Uterus (tissue), 4 donors: Measurements from ENCODE around the gene YIPF5. TPM values are rescaled to one million over a fixed set of nuclear protein-coding genes. Genes with fewer than 3 reads are reported as not detected.
A peak's percentile ranks its signal among the peaks of the same experiment; 100 is the strongest.

ENCODE experiments used
- DNase-seq, 2 donors: peaks; one replicate each; pipeline ENCODE4 v3.0.0-alpha.2; 2019 to 2020
- H3K27ac ChIP-seq, 2 donors: fragments of 200-600 bp; sonication (generic); 1 replicate in 1 of 2; 2 replicates in 1 of 2; pipeline ENCODE4 v1.5.1; 2016 to 2018
- H3K27me3 ChIP-seq, 2 donors: fragments of 200-600 bp; sonication (generic); one replicate each; pipeline ENCODE4 v1.5.1; 2018 to 2019; ENCODE audit warnings: control low read depth in 1 of 2
- H3K36me3 ChIP-seq, 2 donors: fragments of 200-600 bp; sonication (generic); one replicate each; pipeline ENCODE4 v1.5.1; 2019; ENCODE audit warnings: control low read depth in 1 of 2
- H3K4me1 ChIP-seq, 2 donors: fragments of 200-600 bp; sonication (generic); one replicate each; pipeline ENCODE4 v1.5.1; 2018 to 2019; ENCODE audit warnings: control low read depth in 1 of 2
- H3K4me3 ChIP-seq, 2 donors: fragments of 200-600 bp; sonication (generic); 1 replicate in 1 of 2; 2 replicates in 1 of 2; pipeline ENCODE4 v1.5.1; 2018 to 2019; ENCODE audit warnings: mild to moderate bottlenecking in 1 of 2
- H3K9me3 ChIP-seq, 2 donors: fragments of 200-600 bp; sonication (generic); one replicate each; pipeline ENCODE4 v1.5.1; 2019; ENCODE audit warnings: control low read depth in 1 of 2
- CTCF ChIP-seq, 4 experiments: fragments of 200-600 bp in 2 of 4; fragments of 450-650 bp in 2 of 4; sonication (generic) in 2 of 4; IDR thresholded peaks; one replicate each; pipeline ENCODE4 v1.5.1; 2016 to 2019; ENCODE audit warnings: antibody characterized with exemption in 4 of 4, mild to moderate bottlenecking in 2 of 4, moderate library complexity in 1 of 4
- POLR2A ChIP-seq, 2 donors: fragments of 450-650 bp; IDR thresholded peaks; one replicate each; pipeline ENCODE4 v1.6.1; 2016; ENCODE audit warnings: antibody characterized with exemption in 2 of 2, mild to moderate bottlenecking in 1 of 2, moderate library complexity in 1 of 2
- intact Hi-C: fragments of 100-400 bp; cut with DNase I; formaldehyde crosslinking; loops from one replicate; pipeline ENCODE4 v1.15.1; 2023; ENCODE audit warnings: low total_unique reads
- total RNA-seq, 4 donors: library from RNA; depleted of rRNA in 3 of 4; stranded (reverse); fragments of >200 nt in 3 of 4; gene quantifications; one replicate each; pipeline versions ENCODE4 v1.1.0 to v1.2.4, GENCODE V29; 2014 to 2023
- donor health status: DM: yes; HTN: yes; CAD: no.

The YIPF5 gene
- total RNA-seq, 4 donors from 2014 or later: 33.5 to 164 (median 86.3) TPM

GRCh38 chr5:144187699-144188294 is 17.3 kb upstream of the YIPF5 start:
- TF ChIP-seq POLR2A (IDR thresholded peaks at IDR 0.05) (no peak), CTCF (IDR thresholded peaks at IDR 0.05) (no peak)
- peak in 1 of 2 donors; percentile 22 for DNase-seq
- no peak overlapping the region for H3K4me3 ChIP-seq
- intact Hi-C loops: no loop called here
- no peaks in the 10 kb centered on the region for H3K9me3 ChIP-seq
- H3K36me3 ChIP-seq: no peaks in the 10 kb centered on the region
- H3K27me3 ChIP-seq: no peaks in the 10 kb centered on the region
- H3K27ac ChIP-seq: no peak overlapping the region
- no peaks in the 10 kb centered on the region for H3K4me1 ChIP-seq

DNA sequence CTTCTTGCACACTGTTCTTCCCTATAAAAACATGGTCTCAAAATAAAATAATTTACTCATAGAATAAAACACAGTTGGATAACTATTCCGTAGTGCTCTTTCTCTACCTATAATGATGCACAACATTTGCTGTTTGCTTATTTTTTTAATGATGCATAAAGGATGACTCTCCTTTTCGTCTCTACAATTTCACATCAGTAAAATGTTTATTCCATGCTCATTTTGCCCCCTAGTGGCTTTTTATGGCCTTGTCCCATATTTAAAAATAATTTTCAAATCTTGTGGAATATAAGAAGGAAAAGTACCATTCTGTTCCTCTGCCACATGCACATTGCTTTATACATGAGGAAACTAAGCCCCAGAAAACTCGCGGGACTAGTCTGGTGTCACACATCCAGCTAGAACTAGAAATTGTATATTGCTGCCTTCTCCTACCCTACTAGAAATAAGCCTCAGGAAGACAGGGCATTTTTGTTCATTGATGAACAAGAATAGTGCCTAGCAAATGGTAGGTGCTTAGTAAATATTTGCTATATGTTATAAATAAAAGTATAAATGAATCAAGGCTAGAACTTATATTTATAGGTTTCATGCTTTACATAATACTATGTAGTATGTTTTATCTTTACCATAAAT is 12.9 kb upstream of the YIPF5 start:
- no peak for TF ChIP-seq POLR2A (IDR thresholded peaks at IDR 0.05)
- TF ChIP-seq CTCF (IDR thresholded peaks at IDR 0.05): peak; percentile 41 to 59 (median 48)

GRCh38 chr5:144179226-144179625 is 8.8 kb upstream of the YIPF5 start:
- Histone ChIP-seq H3K4me1 (no peaks in the 10 kb centered on the region), H3K36me3 (no peaks in the 10 kb centered on the region), H3K4me3 (no peak overlapping the region), H3K27ac (no peak overlapping the region), H3K9me3 (no peaks in the 10 kb centered on the region), H3K27me3 (no peaks in the 10 kb centered on the region)
- TF ChIP-seq CTCF (IDR thresholded peaks at IDR 0.05): no peak
- TF ChIP-seq POLR2A (IDR thresholded peaks at IDR 0.05): no peak
- intact Hi-C loops: no loop called here
- no peak for DNase-seq

More for the DNA sequence above, 12.9 kb upstream of the YIPF5 start:
- no peak overlapping the region for H3K4me3 ChIP-seq
- no peaks in the 10 kb centered on the region for H3K36me3 ChIP-seq
- H3K27me3 ChIP-seq: no peaks in the 10 kb centered on the region
- no peaks in the 10 kb centered on the region for H3K9me3 ChIP-seq
- H3K4me1 ChIP-seq: no peaks in the 10 kb centered on the region
- intact Hi-C loops: no loop called here
- DNase-seq: no peak
- H3K27ac ChIP-seq: no peak overlapping the region

- DNase-seq: no peak
- Histone ChIP-seq H3K9me3 (no peaks in the 10 kb centered on the region), H3K4me1 (no peaks in the 10 kb centered on the region), H3K36me3 (no peaks in the 10 kb centered on the region), H3K4me3 (no peak overlapping the region), H3K27ac (no peak overlapping the region), H3K27me3 (no peaks in the 10 kb centered on the region)
- TF ChIP-seq POLR2A (IDR thresholded peaks at IDR 0.05) (no peak), CTCF (IDR thresholded peaks at IDR 0.05) (no peak)
- intact Hi-C loops: no loop called here
These were observed 7.1 kb upstream of the YIPF5 start for GRCh38 chr5:144177548-144177947.

DNA sequence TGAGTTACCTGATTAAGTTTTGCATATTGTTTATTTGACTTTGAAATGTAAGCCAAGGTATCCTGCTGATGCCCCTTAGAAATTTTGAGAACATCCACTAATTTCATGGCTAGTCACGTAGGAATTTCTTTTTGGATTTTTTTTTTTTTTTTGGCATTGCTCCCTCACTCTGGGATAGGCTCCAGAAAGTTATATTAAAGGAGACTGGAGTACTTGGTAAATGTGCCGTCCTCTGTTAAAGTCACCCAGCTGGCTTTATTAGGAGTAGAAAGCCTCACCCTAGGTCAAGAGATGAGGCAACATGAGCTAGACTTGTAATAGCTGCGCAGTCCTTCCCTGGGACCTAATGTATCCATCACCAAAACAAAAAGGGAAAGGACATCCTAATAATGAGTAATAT is 3.3 kb upstream of the YIPF5 start:
- peaks cover 3 to 6% of the 10 kb centered on the region in 2 donors for H3K4me1 ChIP-seq
- intact Hi-C loops: no loop called here
- H3K9me3 ChIP-seq: no peaks in the 10 kb centered on the region
- DNase-seq: no peak
- TF ChIP-seq POLR2A (IDR thresholded peaks at IDR 0.05) (no peak), CTCF (IDR thresholded peaks at IDR 0.05) (no peak)
- no peak overlapping the region for H3K27ac ChIP-seq
- H3K27me3 ChIP-seq: no peaks in the 10 kb centered on the region
- H3K4me3 ChIP-seq: no peak overlapping the region
- no peaks in the 10 kb centered on the region for H3K36me3 ChIP-seq
